Ishikawa (cell line): ENCODE data around the gene TDP2.

Experiments
- CEBPB ChIP-seq: IDR thresholded peaks from 2 replicates; pipeline ENCODE4 v1.6.1; 2012
- CREB1 ChIP-seq: IDR thresholded peaks from 2 replicates; pipeline ENCODE4 v1.6.1; 2012; ENCODE audit warnings: low read depth
- EGR1 ChIP-seq: IDR thresholded peaks from 2 replicates; pipeline ENCODE4 v1.6.1; 2012
- EP300 ChIP-seq: IDR thresholded peaks from 2 replicates; pipeline ENCODE4 v1.6.1; 2012; ENCODE audit warnings: borderline replicate concordance
- FOXM1 ChIP-seq: IDR thresholded peaks from 2 replicates; pipeline ENCODE4 v1.6.1; 2012; ENCODE audit warnings: low read depth, borderline replicate concordance
- MAX ChIP-seq: IDR thresholded peaks from 2 replicates; pipeline ENCODE4 v1.6.1; 2012
- NFIC ChIP-seq: IDR thresholded peaks from 2 replicates; pipeline ENCODE4 v1.6.1; 2012
- RAD21 ChIP-seq: IDR thresholded peaks from 2 replicates; pipeline ENCODE4 v1.6.1; 2012; ENCODE audit warnings: low read depth
- REST ChIP-seq: IDR thresholded peaks from 2 replicates; pipeline ENCODE4 v1.6.1; 2012; ENCODE audit warnings: low read depth, mild to moderate bottlenecking
- TAF1 ChIP-seq: IDR thresholded peaks from 2 replicates; pipeline ENCODE4 v1.6.1; 2012; ENCODE audit warnings: low read depth, mild to moderate bottlenecking
- TCF12 ChIP-seq: IDR thresholded peaks from 2 replicates; pipeline ENCODE4 v1.6.1; 2012; ENCODE audit warnings: low read depth
- TEAD4 ChIP-seq: IDR thresholded peaks from 2 replicates; pipeline ENCODE4 v1.6.1; 2012
- YY1 ChIP-seq: IDR thresholded peaks from 2 replicates; pipeline ENCODE4 v1.6.1; 2012; ENCODE audit warnings: low read depth
- ZBTB7A ChIP-seq: IDR thresholded peaks from 2 replicates; pipeline ENCODE4 v1.6.1; 2012; ENCODE audit warnings: low read depth
- TF ChIP-seq, protein P1 (sequence below): IDR thresholded peaks from 2 replicates; pipeline ENCODE4 v1.6.1; 2012

TDP2 gene

DNA sequence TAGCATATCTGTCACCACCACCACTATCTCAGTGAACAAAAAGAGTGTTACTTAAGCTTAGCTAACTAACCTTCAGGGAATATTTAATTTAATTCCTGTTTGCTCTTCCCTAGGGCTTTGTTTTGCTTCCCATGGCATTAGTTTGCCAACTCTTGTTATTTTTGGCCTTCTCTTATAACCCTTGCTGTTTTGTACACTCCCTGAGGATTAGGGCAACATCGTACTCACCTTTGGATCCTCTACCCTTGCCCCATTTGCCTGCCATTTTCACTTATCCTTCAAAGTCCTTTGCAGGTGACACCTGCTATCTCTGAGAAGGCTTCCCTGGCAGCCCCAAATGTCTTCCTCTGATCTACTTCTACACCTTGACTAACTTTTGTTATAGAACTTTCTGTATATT, 23.9 kb upstream of the TDP2 start:
- TF ChIP-seq ZBTB7A (no peak), NFIC (no peak), CEBPB (no peak), RAD21 (no peak), EP300 (no peak), EGR1 (no peak), TCF12 (no peak), MAX (no peak), CREB1 (no peak), FOXM1 (no peak), YY1 (no peak), TAF1 (no peak), TEAD4 (no peak), REST (no peak)
- TF ChIP-seq, protein P1, sequence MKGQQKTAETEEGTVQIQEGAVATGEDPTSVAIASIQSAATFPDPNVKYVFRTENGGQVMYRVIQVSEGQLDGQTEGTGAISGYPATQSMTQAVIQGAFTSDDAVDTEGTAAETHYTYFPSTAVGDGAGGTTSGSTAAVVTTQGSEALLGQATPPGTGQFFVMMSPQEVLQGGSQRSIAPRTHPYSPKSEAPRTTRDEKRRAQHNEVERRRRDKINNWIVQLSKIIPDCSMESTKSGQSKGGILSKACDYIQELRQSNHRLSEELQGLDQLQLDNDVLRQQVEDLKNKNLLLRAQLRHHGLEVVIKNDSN, result no peak

- TF ChIP-seq CREB1 (no peak), REST (no peak)
Observed at GRCh38 chr6:24689964-24690363, 23.3 kb upstream of the TDP2 start.

DNA sequence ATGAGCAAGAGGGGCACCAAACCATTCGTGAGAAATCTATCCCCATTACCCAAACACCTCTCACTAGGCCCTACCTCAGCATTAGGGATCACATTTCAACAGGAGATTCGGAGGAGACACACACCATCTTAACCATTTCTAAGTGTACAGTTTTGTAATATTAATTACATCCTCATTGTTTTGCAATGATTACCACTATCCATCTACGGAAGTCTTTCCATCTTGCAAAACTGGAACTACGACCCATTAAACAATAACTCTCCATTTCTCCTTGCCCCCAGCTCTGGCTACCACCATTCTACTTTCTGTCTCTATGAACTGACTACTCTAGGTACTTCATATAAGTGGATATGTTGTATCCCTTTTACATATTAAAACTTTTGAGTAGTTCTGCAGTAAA, 20.2 kb upstream of the TDP2 start:
- TF ChIP-seq FOXM1 (no peak), ZBTB7A (no peak), TAF1 (no peak), TEAD4 (no peak), RAD21 (no peak), TCF12 (no peak), REST (no peak), EP300 (no peak), MAX (no peak), NFIC (no peak), YY1 (no peak), CREB1 (no peak), EGR1 (no peak)
- TF ChIP-seq, protein P1, result no peak

DNA sequence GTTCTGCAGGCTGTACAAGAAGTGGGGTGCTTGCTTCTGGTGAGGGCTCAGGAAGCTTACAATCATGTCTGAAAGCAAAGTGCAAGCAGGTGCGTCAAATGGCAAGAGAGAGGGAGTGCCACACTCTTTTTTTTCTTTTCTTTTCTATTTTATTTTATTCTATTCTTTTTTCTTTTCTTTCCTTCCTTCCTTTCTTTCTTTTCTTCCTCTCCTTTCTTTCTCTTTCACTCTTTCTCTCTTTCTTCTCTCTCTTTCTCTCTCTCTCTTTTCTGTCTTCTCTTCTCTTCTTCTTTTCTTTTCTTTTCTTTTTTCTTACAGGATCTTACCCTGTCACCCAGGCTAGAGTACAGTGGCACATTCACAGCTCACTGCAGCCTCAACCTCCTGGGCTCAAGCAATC, 19.7 kb upstream of the TDP2 start:
- TF ChIP-seq, protein P1, result no peak
- TF ChIP-seq FOXM1 (no peak), TEAD4 (no peak), RAD21 (no peak), TAF1 (no peak), TCF12 (no peak), EP300 (no peak), REST (no peak), MAX (no peak), NFIC (no peak), CEBPB (no peak)
